HG03432 (cell line): Measurements from ENCODE around the gene CTAG2.
"Not testable (repeated sequence)": the region's sequence is repeated elsewhere in the genome, so short reads cannot be mapped to it uniquely, and the experiment has no call there.

Source experiments
- ATAC-seq: cut with Tn5 transposase; IDR thresholded peaks from one replicate; pipeline ENCODE4 v1.9.1; 2021; ENCODE audit warnings: mild to moderate bottlenecking, moderate library complexity; ENCODE audit not compliant: unreplicated experiment

CTAG2 gene

GRCh38 chrX:154649503-154650220 lies 3.7 kb downstream of the CTAG2 start:
- ATAC-seq, result no peak

DNA sequence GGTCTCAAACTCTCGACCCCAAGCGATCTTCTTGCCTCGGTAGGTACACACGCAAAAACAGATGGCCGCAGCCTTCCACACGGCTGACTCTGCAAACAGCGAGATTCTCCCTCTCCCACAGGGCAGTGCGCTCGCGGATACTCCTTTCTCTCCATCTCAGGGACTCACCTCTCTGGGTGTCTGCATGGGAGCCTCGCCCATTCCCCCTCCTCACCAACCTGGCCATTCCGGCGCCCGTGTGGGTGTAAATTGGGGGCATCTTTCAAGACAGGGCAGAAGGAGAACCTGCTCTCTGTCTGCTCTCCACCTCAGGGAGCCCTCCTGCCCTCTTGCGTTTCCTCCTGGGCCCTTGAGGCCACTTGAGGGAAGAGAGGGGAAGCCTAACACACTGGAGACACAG lies 4.4 kb downstream of the CTAG2 start:
- no peak for ATAC-seq

DNA sequence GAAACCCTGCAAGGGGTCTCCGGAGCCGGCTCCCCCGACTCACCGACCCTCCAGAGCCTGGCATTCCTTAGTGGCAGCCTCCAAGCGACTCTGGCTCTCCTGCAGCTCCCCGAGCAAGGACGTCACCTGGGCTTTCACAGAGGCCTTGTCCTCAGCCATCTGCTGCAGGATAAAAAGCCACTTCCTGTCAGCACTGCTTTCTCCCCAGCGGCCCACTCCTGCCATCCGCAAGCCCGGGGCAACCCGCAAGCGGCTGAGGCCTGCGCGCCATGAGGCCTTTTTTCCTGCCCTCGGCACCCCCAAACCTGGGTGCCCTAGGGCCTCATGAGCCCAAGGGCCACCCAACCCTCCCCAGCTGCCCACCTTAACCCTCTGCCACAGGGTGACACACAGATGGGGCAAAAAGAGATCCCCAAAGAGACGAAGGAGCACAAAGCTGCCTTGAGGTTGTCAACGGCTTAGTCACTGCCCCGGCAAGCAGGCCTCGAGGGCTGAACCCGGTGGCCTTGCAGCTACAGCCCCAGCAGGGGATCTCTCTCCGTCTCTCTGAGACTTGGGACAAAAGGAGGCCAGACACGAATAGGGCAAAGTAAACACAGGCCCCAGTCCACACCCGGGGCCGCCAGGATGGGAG lies 7.5 kb downstream of the CTAG2 start:
- ATAC-seq, result not testable (repeated sequence)

- not testable (repeated sequence) for ATAC-seq
Observed at GRCh38 chrX:154643708-154644107, 9.7 kb downstream of the CTAG2 start.

DNA sequence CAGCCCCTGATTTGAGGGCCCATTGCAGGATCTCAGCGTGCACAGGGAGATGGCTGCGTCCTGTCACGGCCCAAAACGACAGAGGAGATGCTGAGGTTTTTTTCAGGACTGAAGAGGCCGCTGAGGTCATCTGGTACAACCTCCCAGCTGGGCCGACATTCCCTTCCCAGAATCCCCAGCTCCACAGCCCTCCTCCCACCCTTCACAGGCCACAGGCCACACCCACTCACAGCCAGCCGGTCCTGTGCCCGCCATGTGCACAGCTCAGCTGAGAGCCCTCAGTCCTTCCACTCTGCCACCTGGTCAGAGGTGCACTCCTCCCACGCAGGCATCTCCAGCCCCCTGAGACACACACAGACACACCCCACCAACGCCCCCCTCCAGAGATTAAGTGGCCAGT lies 11.6 kb downstream of the CTAG2 start:
- ATAC-seq, result not testable (repeated sequence)

DNA sequence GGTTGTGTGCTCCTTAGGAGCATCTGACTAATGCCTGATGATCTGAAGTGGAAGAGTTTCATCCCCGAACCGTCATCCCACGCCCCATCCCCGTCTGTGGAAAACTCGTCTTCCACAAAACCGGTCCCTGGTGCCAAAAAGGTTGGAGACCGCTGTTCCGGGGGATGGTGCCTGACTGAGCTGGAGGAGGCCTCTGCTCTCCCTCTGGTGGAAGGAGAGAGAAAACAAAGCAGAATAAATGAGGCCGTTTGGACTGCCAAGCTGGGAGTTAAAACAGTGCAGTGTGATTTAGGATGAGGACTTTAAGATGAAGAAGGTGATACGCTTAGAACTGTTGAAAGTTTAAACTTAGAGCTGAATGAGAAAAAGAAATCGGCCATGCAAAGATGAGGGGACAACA lies 19.7 kb downstream of the CTAG2 start:
- ATAC-seq, result not testable (repeated sequence)

DNA sequence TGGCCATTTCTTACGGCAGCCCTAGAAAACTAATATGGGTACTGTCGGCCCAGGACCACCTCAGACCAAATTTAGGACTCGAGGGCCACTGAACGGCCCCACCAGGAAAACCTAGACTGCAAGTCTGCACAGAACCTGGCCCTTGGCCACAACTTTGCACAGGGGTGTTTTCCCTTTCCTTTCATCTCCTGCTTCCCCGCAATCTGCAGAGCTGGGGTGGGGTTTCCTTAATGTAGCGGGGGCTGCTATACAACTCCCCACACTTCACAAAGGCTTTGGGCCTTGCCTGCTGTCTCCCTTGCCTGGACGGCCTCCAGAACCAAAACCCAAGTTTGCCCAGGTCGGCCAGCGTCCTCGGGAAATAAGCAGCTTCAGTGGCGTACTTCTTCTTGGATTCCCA lies 22.4 kb downstream of the CTAG2 start:
- ATAC-seq, result not testable (repeated sequence)

DNA sequence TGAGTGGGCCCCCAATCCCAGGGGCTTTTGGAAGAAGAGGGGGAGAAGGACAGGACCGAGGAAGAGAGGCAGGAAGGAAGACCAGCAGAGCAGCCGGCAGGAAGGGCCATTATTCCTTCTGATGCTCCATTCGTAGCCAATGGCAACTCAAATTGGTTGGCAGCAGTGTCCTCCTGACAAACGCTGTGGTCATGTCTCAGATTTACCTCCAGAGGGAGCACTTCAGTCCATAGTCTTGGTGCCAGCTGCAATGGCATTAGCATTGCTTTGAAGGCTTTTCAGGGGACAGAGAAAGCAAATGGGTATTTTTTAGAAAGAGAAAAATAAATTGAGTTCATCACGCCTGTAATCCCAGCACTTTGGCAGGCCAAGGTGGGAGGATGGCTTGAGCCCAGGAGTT lies 24.4 kb downstream of the CTAG2 start:
- not testable (repeated sequence) for ATAC-seq

- ATAC-seq, result not testable (repeated sequence)
Observed at GRCh38 chrX:154620767-154621414, 32.5 kb downstream of the CTAG2 start.

DNA sequence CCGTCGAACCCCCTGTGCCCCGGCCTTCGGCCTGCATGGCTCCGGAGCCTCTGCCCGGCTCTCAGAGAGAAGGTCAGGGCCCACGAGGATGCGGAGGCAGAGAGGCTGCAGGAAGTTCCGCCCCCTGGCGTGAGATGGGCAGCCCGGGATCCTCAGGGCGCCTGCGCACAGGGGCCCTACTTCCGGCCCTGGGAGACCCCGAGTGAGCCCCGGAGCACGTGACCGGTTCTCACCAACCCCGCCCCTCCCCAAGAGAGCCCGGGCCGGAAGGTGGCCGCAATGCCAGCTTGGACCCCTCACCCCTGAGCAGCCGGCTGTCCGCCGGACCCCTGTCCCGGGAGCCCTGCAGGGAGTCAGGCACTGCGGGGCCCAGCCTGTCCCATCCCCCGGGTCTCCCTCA lies 34.2 kb downstream of the CTAG2 start, which contains the start of gene CTAG1B:
CTAG1B (minus strand) TSS at position 101 of the 400 bp plus-strand sequence; CDS start at position 37, 64 bp downstream.
- ATAC-seq, result not testable (repeated sequence)

- ATAC-seq, result not testable (repeated sequence)
Observed at GRCh38 chrX:154613586-154613985, 39.8 kb downstream of the CTAG2 start.

- ATAC-seq, result not testable (repeated sequence)
Observed at GRCh38 chrX:154611146-154611545, 42.2 kb downstream of the CTAG2 start.

- not testable (repeated sequence) for ATAC-seq
Observed at GRCh38 chrX:154608823-154609222, 44.6 kb downstream of the CTAG2 start.

- not testable (repeated sequence) for ATAC-seq
Observed at GRCh38 chrX:154607976-154608375, 45.4 kb downstream of the CTAG2 start.

DNA sequence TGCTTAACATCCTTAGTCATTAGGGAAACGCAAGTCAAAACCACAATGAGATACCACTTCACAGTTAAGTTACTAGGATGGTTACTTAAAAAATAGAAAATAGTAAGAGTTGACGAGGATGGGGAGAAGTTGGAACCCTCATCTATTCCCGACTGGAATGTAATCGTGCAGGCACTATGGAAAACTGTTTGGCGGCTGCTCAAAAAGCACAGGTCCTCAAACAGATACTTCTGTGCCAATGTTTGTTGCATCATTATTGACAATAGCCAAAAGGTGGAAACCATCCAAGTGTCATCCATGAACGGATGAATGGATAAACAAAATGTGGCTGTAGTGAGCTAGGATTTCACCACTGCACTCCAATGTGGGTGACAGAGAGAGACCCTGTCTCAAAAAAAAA lies 46.0 kb downstream of the CTAG2 start:
- no peak for ATAC-seq

GRCh38 chrX:154605566-154605965 lies 47.8 kb downstream of the CTAG2 start:
- ATAC-seq, result no peak

GRCh38 chrX:154603438-154604430 lies 49.6 kb downstream of the CTAG2 start:
- no peak for ATAC-seq

- ATAC-seq, result no peak
Observed at GRCh38 chrX:154602766-154603437, 50.5 kb downstream of the CTAG2 start.

GRCh38 chrX:154602226-154602625 lies 51.2 kb downstream of the CTAG2 start:
- no peak for ATAC-seq
